Measurements from ENCODE around the gene TMEM169. TPM values are rescaled to one million over a fixed set of nuclear protein-coding genes. Genes with fewer than 3 reads are reported as not detected.

TMEM169 gene
- total and polyA plus RNA-seq, 4 donors: 0.42 to 1.9 (median 0.80) TPM

GRCh38 chr2:216074380-216074779 is 7.3 kb upstream of the TMEM169 start:
- H3K4me1 ChIP-seq (ENCODE audit: control insufficient read depth in 4 of 4, insufficient read depth in 4 of 4, low read length in 3 of 4): peaks cover 12 to 64% (median 58%) of the 10 kb centered on the region in 4 donors
- H3K9ac ChIP-seq (ENCODE audit: low read depth in 1 of 2, low read length in 2 of 2): no peak overlapping the region
- 51% methylated on average over 1 of the region's 1 CpG for WGBS
- H3K9me3 ChIP-seq (ENCODE audit: control insufficient read depth in 4 of 4, low read length in 3 of 4): no peaks in the 10 kb centered on the region
- TF ChIP-seq RXRA (IDR thresholded peaks at IDR 0.05) (no peak), RAD21 (IDR thresholded peaks at IDR 0.05) (no peak), YY1 (IDR thresholded peaks at IDR 0.05) (no peak), JUND (IDR thresholded peaks at IDR 0.05) (no peak)
- DNase-seq (ENCODE audit: low spot score): no peak
- peaks cover 0 to 5% (median 2%) of the 10 kb centered on the region in 4 donors for H3K36me3 ChIP-seq (ENCODE audit: control insufficient read depth in 4 of 4, insufficient read depth in 3 of 4, low read depth in 1 of 4, low read length in 3 of 4)
- no peak overlapping the region for H3K4me3 ChIP-seq (ENCODE audit: low read depth in 1 of 3, low read length in 3 of 3)
- no peaks in the 10 kb centered on the region for H3K27me3 ChIP-seq (ENCODE audit: control insufficient read depth in 4 of 4, insufficient read depth in 4 of 4, low read length in 3 of 4)
- peak overlapping the region in 1 of 2 donors; percentile 16 for H3K27ac ChIP-seq (ENCODE audit: low read depth in 1 of 2, low read length in 2 of 2)

- Histone ChIP-seq H3K27ac (ENCODE audit: low read depth in 1 of 2, low read length in 2 of 2) (peak overlapping the region in 1 of 2 donors; percentile 16), H3K9ac (ENCODE audit: low read depth in 1 of 2, low read length in 2 of 2) (no peak overlapping the region), H3K36me3 (ENCODE audit: control insufficient read depth in 4 of 4, insufficient read depth in 3 of 4, low read depth in 1 of 4, low read length in 3 of 4) (peaks cover 0 to 4% (median 2%) of the 10 kb centered on the region in 4 donors), H3K4me1 (ENCODE audit: control insufficient read depth in 4 of 4, insufficient read depth in 4 of 4, low read length in 3 of 4) (peaks cover 12 to 63% (median 56%) of the 10 kb centered on the region in 4 donors), H3K4me3 (ENCODE audit: low read depth in 1 of 3, low read length in 3 of 3) (no peak overlapping the region), H3K9me3 (ENCODE audit: control insufficient read depth in 4 of 4, low read length in 3 of 4) (no peaks in the 10 kb centered on the region), H3K27me3 (ENCODE audit: control insufficient read depth in 4 of 4, insufficient read depth in 4 of 4, low read length in 3 of 4) (no peaks in the 10 kb centered on the region)
- WGBS: 87% methylated on average over 1 of the region's 1 CpG
- no peak for DNase-seq (ENCODE audit: low spot score)
- TF ChIP-seq TAF1 (conservative IDR thresholded peaks at IDR 0.05) (no peak), ZBTB33 (IDR thresholded peaks at IDR 0.05) (no peak), SP1 (IDR thresholded peaks at IDR 0.05) (no peak), CTCF (IDR thresholded peaks at IDR 0.05; ENCODE audit: low read depth, low read length, missing input control) (no peak), HNF4A (conservative IDR thresholded peaks at IDR 0.05) (no peak), YY1 (IDR thresholded peaks at IDR 0.05) (no peak), JUND (IDR thresholded peaks at IDR 0.05) (no peak), GABPA (IDR thresholded peaks at IDR 0.05 in 1 of 2, conservative IDR thresholded peaks at IDR 0.05 in 1 of 2) (no peak), RXRA (IDR thresholded peaks at IDR 0.05) (no peak), FOXA1 (IDR thresholded peaks at IDR 0.05) (no peak), FOXA2 (IDR thresholded peaks at IDR 0.05) (no peak), REST (IDR thresholded peaks at IDR 0.05) (no peak)
These were observed 6.9 kb upstream of the TMEM169 start for GRCh38 chr2:216074794-216075193.
